GM12874 (cell line): Measurements from ENCODE around the gene FBXL20.

Source experiments
- TF ChIP-seq, protein P1 (sequence below): IDR thresholded peaks from 2 replicates; pipeline ENCODE4 v1.5.1; 2011; ENCODE audit warnings: low read depth, mild to moderate bottlenecking, control low read depth, low read length, moderate library complexity; ENCODE audit not compliant: insufficient read depth

The FBXL20 gene

DNA sequence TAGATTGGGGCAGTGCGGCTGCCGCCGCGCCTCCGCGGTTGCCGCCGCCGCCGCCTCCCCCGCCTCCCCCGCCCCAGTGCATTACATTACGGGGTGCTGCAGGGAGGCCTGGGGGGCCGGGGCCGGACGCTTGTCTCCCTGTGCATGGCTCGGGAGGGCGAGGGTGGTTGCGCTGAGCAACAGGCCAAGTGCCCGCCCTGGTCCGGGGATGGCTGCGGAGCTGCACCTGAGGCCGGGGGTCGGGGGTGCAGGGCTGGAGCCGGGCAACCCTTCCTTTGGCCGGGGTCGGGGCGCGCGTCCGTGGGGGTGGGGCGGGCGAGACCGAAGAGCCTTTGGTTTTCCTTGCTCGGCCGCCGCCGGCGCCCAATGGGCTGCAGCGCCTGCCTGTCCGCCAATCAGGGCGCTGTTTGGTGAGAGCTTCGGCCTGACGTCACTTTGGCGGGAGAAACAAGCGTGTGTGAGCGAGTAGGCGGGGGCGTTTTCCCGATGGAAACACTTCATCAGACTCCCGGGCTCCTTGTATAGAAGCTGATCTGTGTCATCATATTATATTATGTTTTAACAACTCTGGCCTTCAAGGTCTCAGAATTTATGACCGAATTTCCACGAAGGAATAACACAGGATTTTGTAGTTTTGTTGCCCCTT, 941 bp upstream of the FBXL20 start:
- TF ChIP-seq, protein P1, sequence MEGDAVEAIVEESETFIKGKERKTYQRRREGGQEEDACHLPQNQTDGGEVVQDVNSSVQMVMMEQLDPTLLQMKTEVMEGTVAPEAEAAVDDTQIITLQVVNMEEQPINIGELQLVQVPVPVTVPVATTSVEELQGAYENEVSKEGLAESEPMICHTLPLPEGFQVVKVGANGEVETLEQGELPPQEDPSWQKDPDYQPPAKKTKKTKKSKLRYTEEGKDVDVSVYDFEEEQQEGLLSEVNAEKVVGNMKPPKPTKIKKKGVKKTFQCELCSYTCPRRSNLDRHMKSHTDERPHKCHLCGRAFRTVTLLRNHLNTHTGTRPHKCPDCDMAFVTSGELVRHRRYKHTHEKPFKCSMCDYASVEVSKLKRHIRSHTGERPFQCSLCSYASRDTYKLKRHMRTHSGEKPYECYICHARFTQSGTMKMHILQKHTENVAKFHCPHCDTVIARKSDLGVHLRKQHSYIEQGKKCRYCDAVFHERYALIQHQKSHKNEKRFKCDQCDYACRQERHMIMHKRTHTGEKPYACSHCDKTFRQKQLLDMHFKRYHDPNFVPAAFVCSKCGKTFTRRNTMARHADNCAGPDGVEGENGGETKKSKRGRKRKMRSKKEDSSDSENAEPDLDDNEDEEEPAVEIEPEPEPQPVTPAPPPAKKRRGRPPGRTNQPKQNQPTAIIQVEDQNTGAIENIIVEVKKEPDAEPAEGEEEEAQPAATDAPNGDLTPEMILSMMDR: no peak

DNA sequence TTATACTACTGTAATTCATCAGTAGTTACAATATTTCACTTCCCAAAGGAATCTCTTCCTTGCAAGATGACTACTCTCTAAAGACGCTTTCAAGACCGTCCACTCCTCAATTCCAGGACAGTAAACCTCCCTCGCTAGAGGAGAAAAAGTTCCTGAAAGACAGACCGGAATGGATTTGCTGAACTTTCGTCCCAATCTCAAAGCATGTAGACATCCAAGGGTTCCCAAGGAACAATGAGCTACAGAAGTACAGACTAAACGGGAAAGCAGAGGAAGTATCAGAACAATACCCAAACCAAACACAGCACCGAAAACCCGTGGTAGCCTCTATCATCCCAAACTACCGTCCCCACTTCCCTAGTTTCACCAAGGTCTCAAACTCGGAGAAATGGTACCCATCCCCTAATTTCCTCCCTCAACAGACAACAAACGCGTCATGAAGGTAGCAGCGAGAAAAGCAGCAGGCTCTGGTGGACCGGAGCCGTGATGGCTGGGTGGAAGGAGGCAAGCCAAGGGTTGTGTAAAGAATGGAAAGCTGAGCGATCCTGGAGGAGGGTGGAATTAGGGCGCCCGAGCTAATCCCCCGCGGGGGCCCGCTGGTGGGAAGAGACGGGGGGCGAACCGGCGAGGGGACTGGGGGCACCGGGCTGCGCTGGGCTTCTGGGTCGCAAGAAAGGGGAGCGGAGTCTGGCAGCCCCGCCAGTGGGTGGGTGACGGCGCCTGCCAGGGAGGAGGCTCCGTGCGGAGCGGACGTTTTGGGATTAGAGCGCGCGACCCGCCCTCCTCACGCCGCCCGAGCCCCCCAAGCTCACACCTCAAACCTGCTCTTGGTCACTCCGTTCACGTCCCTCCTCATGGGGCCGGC, 647 bp downstream of the FBXL20 start:
- TF ChIP-seq, protein P1: no peak

DNA sequence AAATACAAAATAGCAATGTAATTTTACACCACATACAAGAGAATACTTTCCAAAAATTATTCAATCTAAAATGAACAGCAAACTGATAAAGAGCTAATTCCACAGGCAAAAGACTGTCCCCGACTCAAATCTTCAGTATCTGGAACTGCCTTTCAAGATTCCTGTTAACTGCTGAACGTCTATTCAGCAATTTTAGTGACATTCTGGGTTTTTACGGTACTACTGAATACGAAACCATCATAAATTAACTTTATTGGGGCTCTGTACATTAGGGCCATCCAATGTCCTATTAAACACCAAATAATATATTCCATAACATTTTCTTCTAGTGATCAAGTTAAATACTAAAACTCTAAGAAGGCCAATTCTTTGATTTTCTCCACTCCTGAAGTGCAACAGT, 1.6 kb downstream of the FBXL20 start:
- TF ChIP-seq, protein P1: no peak

DNA sequence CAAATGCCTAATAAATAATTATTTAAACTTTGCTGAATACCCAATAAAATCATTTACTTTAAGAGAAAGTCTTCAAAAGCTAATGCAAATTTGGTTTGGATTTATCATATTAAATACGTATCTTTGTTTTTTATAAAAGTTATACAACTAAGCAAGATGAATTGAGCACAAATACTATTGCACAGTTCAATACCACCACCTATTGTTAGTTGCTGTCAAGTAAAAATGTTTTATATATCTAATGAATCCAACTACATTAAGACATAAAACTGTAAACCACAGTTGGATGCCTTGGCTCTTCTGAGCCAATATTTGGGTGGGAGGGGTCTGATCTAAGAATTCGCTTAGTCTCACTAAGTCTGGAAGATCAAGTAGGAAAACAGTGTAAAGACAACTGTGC, 7.7 kb downstream of the FBXL20 start:
- TF ChIP-seq, protein P1: no peak

DNA sequence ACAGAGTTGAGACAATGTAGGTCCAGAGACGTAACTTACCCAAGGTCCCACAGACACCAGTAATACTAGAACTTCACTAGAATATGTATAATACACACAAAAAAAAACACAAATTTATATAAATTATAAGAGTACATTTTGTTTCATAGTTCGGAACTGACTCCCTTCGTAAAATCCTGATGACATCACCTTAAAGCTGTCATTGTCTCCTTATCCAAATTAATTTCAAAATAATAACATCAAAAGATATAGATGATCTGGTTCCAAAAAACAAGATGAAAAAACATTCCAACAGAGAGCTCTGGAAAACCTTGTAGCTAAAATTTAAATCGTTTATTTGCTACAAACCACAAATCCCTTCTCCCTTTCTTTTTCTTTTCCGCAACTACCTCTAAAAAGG, 10.0 kb downstream of the FBXL20 start:
- TF ChIP-seq, protein P1: no peak

DNA sequence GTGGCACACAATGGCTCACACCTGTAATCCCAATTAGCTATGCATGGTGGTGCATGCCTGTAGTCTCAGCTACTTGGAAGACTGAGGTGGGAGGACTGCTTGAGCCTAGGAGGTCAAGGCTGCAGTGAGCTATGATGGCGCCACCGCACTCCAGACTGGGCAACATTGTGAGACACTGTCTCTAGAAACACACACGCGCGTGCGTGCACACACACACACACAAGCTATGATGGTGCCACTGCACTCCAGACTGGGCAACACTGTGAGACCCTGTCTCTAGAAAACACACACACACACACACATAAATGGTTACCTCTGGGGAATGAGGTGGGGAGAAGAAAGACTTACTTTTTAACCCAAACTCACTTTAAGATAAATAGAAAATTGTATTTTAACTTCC, 16.4 kb downstream of the FBXL20 start:
- TF ChIP-seq, protein P1: no peak

DNA sequence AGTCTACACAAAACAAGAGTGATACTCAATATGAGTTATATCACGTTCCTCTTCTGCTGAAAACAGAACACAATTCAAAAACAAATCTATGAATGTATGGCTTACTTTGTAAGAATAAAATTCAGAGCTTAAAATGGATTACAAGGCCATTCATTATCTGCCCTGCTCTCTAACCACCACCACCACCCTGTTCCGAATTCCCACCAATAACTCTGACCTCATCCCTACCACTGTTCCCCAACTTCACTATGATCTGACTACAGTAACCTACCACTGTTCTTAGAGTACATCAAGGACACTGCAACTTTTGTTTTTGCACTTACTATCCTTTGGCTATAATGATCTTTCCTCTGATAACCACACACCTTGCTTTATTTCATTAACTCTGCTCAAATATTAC, 21.3 kb downstream of the FBXL20 start:
- TF ChIP-seq, protein P1: no peak
